Dendritic cell treated with granulocyte-macrophage colony-stimulating factor and Interleukin-4, amounts not matched to agents 40 ng/mL and 50 ng/mL, for 4 days (primary cell): ENCODE measurements around the gene RASSF1.

ENCODE experiments used
- H3K27ac Mint-ChIP-seq: one replicate; pipeline ENCODE4 v1.8.0; 2022; ENCODE audit warnings: mild to moderate bottlenecking, mixed read lengths
- H3K27me3 Mint-ChIP-seq: one replicate; pipeline ENCODE4 v1.8.0; 2022; ENCODE audit warnings: mild to moderate bottlenecking, mixed read lengths
- H3K36me3 Mint-ChIP-seq: one replicate; pipeline ENCODE4 v1.8.0; 2022; ENCODE audit warnings: low read depth, mixed read lengths
- H3K4me1 Mint-ChIP-seq: one replicate; pipeline ENCODE4 v1.8.0; 2022; ENCODE audit warnings: low read depth, mixed read lengths
- H3K4me3 Mint-ChIP-seq: one replicate; pipeline ENCODE4 v1.8.0; 2022; ENCODE audit warnings: mild to moderate bottlenecking, moderate library complexity, mixed read lengths
- H3K9me3 Mint-ChIP-seq: one replicate; pipeline ENCODE4 v1.8.0; 2022; ENCODE audit warnings: mixed read lengths
- intact Hi-C: fragments of 100-400 bp; cut with micrococcal nuclease; formaldehyde crosslinking; loops from one replicate; pipeline ENCODE4 v1.15.0; 2022

The RASSF1 gene

GRCh38 chr3:50345008-50345407, 4.4 kb upstream of the RASSF1 start:
- peak overlapping the region; percentile 85 for H3K27ac Mint-ChIP-seq

GRCh38 chr3:50342813-50343633, 2.4 kb upstream of the RASSF1 start:
- H3K27me3 Mint-ChIP-seq, result no peaks in the 10 kb centered on the region
- no peaks in the 10 kb centered on the region for H3K9me3 Mint-ChIP-seq
- intact Hi-C loops, result no loop called here
- no peak overlapping the region for H3K4me3 Mint-ChIP-seq
- H3K4me1 Mint-ChIP-seq, result peaks cover 76% of the 10 kb centered on the region
- H3K27ac Mint-ChIP-seq, result peak overlapping the region; percentile 17
- H3K36me3 Mint-ChIP-seq, result peaks cover 31% of the 10 kb centered on the region

More at GRCh38 chr3:50345008-50345407, 4.4 kb upstream of the RASSF1 start:
- Mint-ChIP-seq H3K4me3 (peak overlapping the region; percentile 88), H3K9me3 (no peaks in the 10 kb centered on the region), H3K27me3 (no peaks in the 10 kb centered on the region), H3K4me1 (peaks cover 82% of the 10 kb centered on the region), H3K36me3 (peaks cover 28% of the 10 kb centered on the region)
- intact Hi-C loops, result loop anchor here (5.0 kb wide), 2 partner anchors 92 to 267 kb away; partner anchors contain the start of gene CISH

- peaks cover 68% of the 10 kb centered on the region for H3K4me1 Mint-ChIP-seq
- intact Hi-C loops, result no loop called here
- H3K4me3 Mint-ChIP-seq, result peak overlapping the region; percentile 78
- H3K36me3 Mint-ChIP-seq, result peaks cover 34% of the 10 kb centered on the region
- H3K27me3 Mint-ChIP-seq, result no peaks in the 10 kb centered on the region
- H3K27ac Mint-ChIP-seq, result no peak overlapping the region
- H3K9me3 Mint-ChIP-seq, result no peaks in the 10 kb centered on the region
These were observed 1.5 kb upstream of the RASSF1 start for GRCh38 chr3:50341996-50342650.

- H3K4me1 Mint-ChIP-seq, result peaks cover 69% of the 10 kb centered on the region
- no peaks in the 10 kb centered on the region for H3K27me3 Mint-ChIP-seq
- intact Hi-C loops, result no loop called here
- H3K9me3 Mint-ChIP-seq, result no peaks in the 10 kb centered on the region
- peak overlapping the region; percentile 78 for H3K4me3 Mint-ChIP-seq
- peaks cover 40% of the 10 kb centered on the region for H3K36me3 Mint-ChIP-seq
- H3K27ac Mint-ChIP-seq, result peak overlapping the region; percentile 96
These were observed 901 bp upstream of the RASSF1 start for GRCh38 chr3:50341537-50341936.

- H3K36me3 Mint-ChIP-seq, result peaks cover 55% of the 10 kb centered on the region
- intact Hi-C loops, result no loop called here
- no peaks in the 10 kb centered on the region for H3K27me3 Mint-ChIP-seq
- H3K4me1 Mint-ChIP-seq, result peaks cover 67% of the 10 kb centered on the region
- no peaks in the 10 kb centered on the region for H3K9me3 Mint-ChIP-seq
- H3K4me3 Mint-ChIP-seq, result peak overlapping the region; percentile 78
- H3K27ac Mint-ChIP-seq, result peak overlapping the region; percentile 96
These were observed 539 bp downstream of the RASSF1 start for GRCh38 chr3:50340147-50340447.

- Mint-ChIP-seq H3K9me3 (no peaks in the 10 kb centered on the region), H3K27ac (peak overlapping the region; percentile 96), H3K4me1 (peaks cover 63% of the 10 kb centered on the region), H3K36me3 (peaks cover 60% of the 10 kb centered on the region), H3K27me3 (no peaks in the 10 kb centered on the region), H3K4me3 (peak overlapping the region; percentile 78)
- intact Hi-C loops, result loop anchor here (5.0 kb wide), 1 partner anchor 102 kb away; the partner anchor contains the start of gene GNAI2
These were observed 1.0 kb downstream of the RASSF1 start for GRCh38 chr3:50339485-50340146.

- Mint-ChIP-seq H3K9me3 (no peaks in the 10 kb centered on the region), H3K36me3 (peaks cover 66% of the 10 kb centered on the region), H3K27me3 (no peaks in the 10 kb centered on the region), H3K4me1 (peaks cover 63% of the 10 kb centered on the region), H3K27ac (peak overlapping the region; percentile 96), H3K4me3 (peak overlapping the region; percentile 78)
- intact Hi-C loops, result loop anchor here (5.0 kb wide), 1 partner anchor 102 kb away; the partner anchor contains the start of gene GNAI2
These were observed 1.7 kb downstream of the RASSF1 start for GRCh38 chr3:50338965-50339364.

GRCh38 chr3:50337175-50337861, 3.3 kb downstream of the RASSF1 start:
- Mint-ChIP-seq H3K9me3 (no peaks in the 10 kb centered on the region), H3K36me3 (peaks cover 83% of the 10 kb centered on the region), H3K4me3 (peak overlapping the region; percentile 78), H3K27me3 (no peaks in the 10 kb centered on the region), H3K27ac (peak overlapping the region; percentile 96), H3K4me1 (peaks cover 54% of the 10 kb centered on the region)
- intact Hi-C loops, result loop anchor here (1.0 to 5.0 kb wide), 3 partner anchors 9 to 100 kb away; partner anchors contain the start of genes GNAI2, IFRD2 and TUSC2

- no peaks in the 10 kb centered on the region for H3K27me3 Mint-ChIP-seq
- H3K4me3 Mint-ChIP-seq, result peak overlapping the region; percentile 78
- peak overlapping the region; percentile 96 for H3K27ac Mint-ChIP-seq
- intact Hi-C loops, result loop anchor here (1.0 to 5.0 kb wide), 3 partner anchors 8 to 99 kb away; partner anchors contain the start of genes GNAI2, IFRD2 and TUSC2
- H3K4me1 Mint-ChIP-seq, result peaks cover 51% of the 10 kb centered on the region
- H3K9me3 Mint-ChIP-seq, result no peaks in the 10 kb centered on the region
- H3K36me3 Mint-ChIP-seq, result peaks cover 90% of the 10 kb centered on the region
These were observed 4.0 kb downstream of the RASSF1 start for GRCh38 chr3:50336452-50337174.

GRCh38 chr3:50334339-50335075, 6.1 kb downstream of the RASSF1 start:
- H3K4me3 Mint-ChIP-seq, result no peak overlapping the region
- peaks cover 99% of the 10 kb centered on the region for H3K36me3 Mint-ChIP-seq
- peaks cover 57% of the 10 kb centered on the region for H3K4me1 Mint-ChIP-seq
- no peaks in the 10 kb centered on the region for H3K27me3 Mint-ChIP-seq
- intact Hi-C loops, result loop anchor here (5.0 kb wide), 1 partner anchor 97 kb away; the partner anchor contains the start of gene GNAI2
- no peaks in the 10 kb centered on the region for H3K9me3 Mint-ChIP-seq
- H3K27ac Mint-ChIP-seq, result peak overlapping the region; percentile 59

- Mint-ChIP-seq H3K9me3 (no peaks in the 10 kb centered on the region), H3K27ac (peak overlapping the region; percentile 59), H3K4me3 (no peak overlapping the region), H3K4me1 (peaks cover 55% of the 10 kb centered on the region), H3K36me3 (peaks cover 99% of the 10 kb centered on the region), H3K27me3 (no peaks in the 10 kb centered on the region)
- intact Hi-C loops, result no loop called here
These were observed 6.8 kb downstream of the RASSF1 start for GRCh38 chr3:50333744-50334328.

- H3K27ac Mint-ChIP-seq, result no peak overlapping the region
- peaks cover 88% of the 10 kb centered on the region for H3K36me3 Mint-ChIP-seq
- peaks cover 55% of the 10 kb centered on the region for H3K4me1 Mint-ChIP-seq
- no peak overlapping the region for H3K4me3 Mint-ChIP-seq
- intact Hi-C loops, result no loop called here
- H3K27me3 Mint-ChIP-seq, result no peaks in the 10 kb centered on the region
- no peaks in the 10 kb centered on the region for H3K9me3 Mint-ChIP-seq
These were observed 9.2 kb downstream of the RASSF1 start for GRCh38 chr3:50331364-50331907.
